ENCODE data around the gene MSL1. TPM values are rescaled to one million over a fixed set of nuclear protein-coding genes. Genes with fewer than 3 reads are reported as not detected.
A peak's percentile ranks its signal among the peaks of the same experiment; 100 is the strongest.

MSL1 gene
- total RNA-seq, 3 donors from 2014 or later = 83.7 to 100.0 (median 85.3) TPM

DNA sequence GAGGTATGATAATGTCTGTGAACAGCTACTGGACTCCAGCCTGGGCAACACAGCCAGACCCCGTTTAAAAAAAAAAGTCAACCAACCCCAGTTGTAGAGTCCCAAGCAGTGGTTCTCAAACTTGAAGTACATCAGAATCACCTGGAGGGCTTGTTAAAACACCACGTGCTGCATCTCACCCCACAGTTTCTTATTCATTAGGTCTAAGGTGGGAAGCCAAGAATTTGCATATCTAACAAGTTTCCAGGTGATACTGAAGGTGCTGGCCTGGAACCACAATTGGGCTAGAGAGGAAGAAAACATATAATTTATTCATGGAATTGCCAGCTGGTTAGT is 6.7 kb upstream of the MSL1 start:
- Histone ChIP-seq H3K36me3 (ENCODE audit: low read depth) (no peaks in the 10 kb centered on the region), H3K4me1 (ENCODE audit: low read depth) (peaks cover 45% of the 10 kb centered on the region), H3K9me3 (no peaks in the 10 kb centered on the region), H3K4me3 (no peak overlapping the region)
- intact Hi-C loops (cut with DNase I, micrococcal nuclease) = no loop called here
- DNase-seq = no peak
- ATAC-seq = no peak
- TF ChIP-seq, protein P1, sequence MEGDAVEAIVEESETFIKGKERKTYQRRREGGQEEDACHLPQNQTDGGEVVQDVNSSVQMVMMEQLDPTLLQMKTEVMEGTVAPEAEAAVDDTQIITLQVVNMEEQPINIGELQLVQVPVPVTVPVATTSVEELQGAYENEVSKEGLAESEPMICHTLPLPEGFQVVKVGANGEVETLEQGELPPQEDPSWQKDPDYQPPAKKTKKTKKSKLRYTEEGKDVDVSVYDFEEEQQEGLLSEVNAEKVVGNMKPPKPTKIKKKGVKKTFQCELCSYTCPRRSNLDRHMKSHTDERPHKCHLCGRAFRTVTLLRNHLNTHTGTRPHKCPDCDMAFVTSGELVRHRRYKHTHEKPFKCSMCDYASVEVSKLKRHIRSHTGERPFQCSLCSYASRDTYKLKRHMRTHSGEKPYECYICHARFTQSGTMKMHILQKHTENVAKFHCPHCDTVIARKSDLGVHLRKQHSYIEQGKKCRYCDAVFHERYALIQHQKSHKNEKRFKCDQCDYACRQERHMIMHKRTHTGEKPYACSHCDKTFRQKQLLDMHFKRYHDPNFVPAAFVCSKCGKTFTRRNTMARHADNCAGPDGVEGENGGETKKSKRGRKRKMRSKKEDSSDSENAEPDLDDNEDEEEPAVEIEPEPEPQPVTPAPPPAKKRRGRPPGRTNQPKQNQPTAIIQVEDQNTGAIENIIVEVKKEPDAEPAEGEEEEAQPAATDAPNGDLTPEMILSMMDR (IDR thresholded peaks at IDR 0.05) = no peak

DNA sequence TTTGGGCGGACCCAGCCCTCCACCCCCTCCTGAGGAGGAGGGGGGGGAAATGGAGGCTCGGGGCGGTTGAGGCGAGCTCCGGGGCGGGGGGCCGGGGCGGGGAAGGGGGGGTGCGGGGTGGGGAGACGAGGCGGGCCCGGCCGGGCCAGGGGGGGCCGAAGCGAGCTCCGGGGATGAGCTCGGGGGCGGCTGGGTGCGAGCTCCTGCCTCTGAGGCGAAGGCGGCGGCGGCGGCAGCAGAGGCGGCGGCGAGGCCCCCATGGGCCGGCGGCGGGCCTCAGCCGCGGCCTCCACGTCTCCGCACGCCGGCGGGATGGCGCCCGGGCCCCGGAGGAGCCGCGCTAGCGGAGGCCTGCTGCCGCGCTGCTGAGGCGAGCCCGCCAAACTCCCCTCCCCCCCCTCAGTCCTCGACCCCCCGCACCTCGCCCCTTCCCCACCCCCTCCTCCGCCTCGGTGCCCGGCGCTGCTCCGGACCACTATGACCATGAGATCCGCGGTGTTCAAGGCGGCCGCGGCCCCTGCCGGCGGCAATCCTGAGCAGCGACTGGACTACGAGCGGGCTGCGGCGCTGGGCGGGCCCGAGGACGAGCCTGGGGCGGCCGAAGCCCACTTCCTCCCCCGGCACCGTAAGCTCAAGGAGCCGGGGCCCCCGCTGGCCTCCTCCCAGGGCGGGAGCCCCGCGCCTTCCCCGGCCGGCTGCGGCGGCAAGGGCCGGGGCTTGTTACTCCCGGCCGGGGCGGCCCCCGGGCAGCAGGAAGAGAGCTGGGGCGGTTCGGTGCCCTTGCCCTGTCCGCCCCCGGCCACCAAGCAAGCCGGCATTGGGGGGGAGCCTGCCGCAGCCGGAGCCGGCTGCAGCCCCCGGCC is 596 bp downstream of the MSL1 start:
- Histone ChIP-seq H3K4me3 (peak overlapping the region; percentile 66), H3K4me1 (ENCODE audit: low read depth) (peaks cover 16% of the 10 kb centered on the region), H3K9me3 (no peaks in the 10 kb centered on the region), H3K36me3 (ENCODE audit: low read depth) (no peaks in the 10 kb centered on the region)
- intact Hi-C loops (cut with DNase I, micrococcal nuclease) = no loop called here
- ATAC-seq = peak; percentile 49
- TF ChIP-seq, protein P1 (IDR thresholded peaks at IDR 0.05) = no peak
- peak; percentile 58 to 75 (median 74) for DNase-seq

DNA sequence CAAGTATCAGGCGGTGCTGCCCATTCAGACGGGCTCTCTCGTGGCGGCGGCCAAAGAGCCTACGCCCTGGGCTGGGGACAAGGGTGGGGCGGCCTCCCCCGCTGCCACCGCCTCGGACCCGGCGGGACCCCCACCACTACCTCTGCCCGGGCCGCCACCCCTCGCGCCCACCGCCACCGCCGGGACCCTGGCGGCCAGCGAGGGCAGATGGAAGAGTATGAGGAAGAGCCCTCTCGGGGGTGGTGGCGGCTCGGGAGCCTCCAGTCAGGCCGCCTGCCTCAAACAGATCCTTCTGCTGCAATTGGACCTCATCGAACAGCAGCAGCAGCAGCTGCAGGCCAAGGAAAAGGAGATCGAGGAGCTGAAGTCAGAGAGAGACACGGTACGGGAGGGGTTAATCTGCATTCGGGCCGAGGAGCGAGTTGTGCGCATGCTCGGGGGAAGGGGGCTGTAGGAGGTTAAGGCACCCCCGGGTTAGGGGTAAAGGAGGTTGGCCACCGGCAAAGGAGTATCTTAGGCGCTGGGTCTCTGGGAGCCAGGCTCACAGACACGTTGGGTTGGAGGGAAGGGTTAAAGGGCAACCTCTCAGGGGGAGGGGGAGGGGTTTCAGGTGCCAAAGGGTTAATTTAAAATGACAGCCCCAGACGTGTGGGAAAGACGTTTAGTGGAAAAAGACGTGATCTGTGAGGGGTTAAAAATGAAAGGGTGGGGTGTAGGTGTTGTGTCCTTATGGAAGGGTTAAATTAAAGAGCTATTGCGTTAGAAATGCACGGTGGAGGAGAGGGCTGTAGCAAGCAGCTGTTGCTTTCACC is 1.4 kb downstream of the MSL1 start:
- intact Hi-C loops (cut with DNase I, micrococcal nuclease) = no loop called here
- no peaks in the 10 kb centered on the region for H3K36me3 ChIP-seq (ENCODE audit: low read depth)
- H3K9me3 ChIP-seq = no peaks in the 10 kb centered on the region
- TF ChIP-seq, protein P1 (IDR thresholded peaks at IDR 0.05) = no peak
- peak in 2 of 3 donors; percentile 64 to 68 for DNase-seq
- H3K4me3 ChIP-seq = peak overlapping the region; percentile 66
- ATAC-seq = peak; percentile 35
- peaks cover 16% of the 10 kb centered on the region for H3K4me1 ChIP-seq (ENCODE audit: low read depth)

DNA sequence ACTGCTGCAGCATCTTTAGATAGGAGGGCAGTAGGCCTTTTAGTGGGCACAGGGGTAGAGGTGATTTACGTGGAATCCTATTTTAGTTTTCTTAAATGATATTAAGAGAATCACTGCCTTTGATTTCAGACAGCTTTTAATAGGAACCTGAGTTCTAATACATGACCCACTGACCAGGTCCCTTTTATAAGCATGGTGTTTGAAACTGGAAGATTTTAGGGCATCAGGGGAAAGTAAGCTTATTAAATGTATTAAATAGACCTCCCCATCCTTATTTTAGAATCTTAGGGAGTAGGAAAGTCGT is 2.0 kb downstream of the MSL1 start:
- ATAC-seq = no peak
- intact Hi-C loops (cut with DNase I, micrococcal nuclease) = no loop called here
- H3K9me3 ChIP-seq = no peaks in the 10 kb centered on the region
- peaks cover 3% of the 10 kb centered on the region for H3K36me3 ChIP-seq (ENCODE audit: low read depth)
- DNase-seq = no peak
- TF ChIP-seq, protein P1 (IDR thresholded peaks at IDR 0.05) = no peak
- H3K4me1 ChIP-seq (ENCODE audit: low read depth) = peaks cover 16% of the 10 kb centered on the region
- H3K4me3 ChIP-seq = peak overlapping the region; percentile 66

DNA sequence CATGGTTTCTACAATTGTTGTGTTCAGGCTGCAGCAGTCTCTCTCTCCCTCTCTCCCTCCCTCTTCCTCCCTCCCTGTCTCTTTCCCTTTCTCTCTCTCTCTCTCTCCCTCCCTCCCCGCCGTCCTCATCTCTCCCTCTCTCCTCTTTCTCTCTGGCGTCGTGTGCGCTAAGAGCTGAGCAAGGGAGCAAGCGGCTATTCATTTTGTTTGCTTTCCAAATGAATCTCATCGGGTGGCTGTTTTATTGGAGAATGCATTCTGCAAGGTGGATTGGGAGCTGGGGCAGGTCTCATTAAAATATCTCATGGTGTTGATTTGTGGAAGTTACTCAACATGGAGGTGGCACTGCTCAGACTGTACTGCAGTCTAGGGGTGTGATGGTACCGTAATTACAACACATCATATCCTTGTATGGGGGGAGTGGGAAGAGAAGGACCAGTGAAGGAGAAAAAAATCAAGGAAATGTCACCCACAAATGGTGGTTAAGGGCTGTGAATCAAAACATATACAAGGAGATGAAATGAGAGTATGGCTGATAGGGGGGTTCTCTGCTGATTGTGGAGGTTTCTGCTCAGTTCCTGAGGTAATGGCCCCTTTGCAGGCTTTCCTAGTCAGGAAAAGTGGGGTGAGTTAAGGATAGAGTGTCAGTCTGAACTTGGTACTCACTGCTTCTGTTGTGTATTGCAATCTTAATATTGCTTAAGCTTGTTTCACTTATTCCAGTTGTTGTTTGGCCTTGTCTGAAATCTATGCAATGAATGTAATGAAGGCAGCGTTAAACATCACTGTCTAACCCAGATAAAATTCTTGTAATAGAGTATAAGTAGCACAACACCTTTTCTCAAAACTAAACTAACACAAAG is 2.7 kb downstream of the MSL1 start:
- TF ChIP-seq, protein P1 (IDR thresholded peaks at IDR 0.05) = no peak
- DNase-seq (peak in 1 of 3 donors; percentile 29), ATAC-seq (peak; percentile 2)
- Histone ChIP-seq H3K36me3 (ENCODE audit: low read depth) (peaks cover 5% of the 10 kb centered on the region), H3K4me3 (no peak overlapping the region), H3K9me3 (no peaks in the 10 kb centered on the region), H3K4me1 (ENCODE audit: low read depth) (peaks cover 16% of the 10 kb centered on the region)
- intact Hi-C loops (cut with DNase I, micrococcal nuclease) = no loop called here

Measured in mucosa of descending colon (tissue), 3 donors.